ENCODE measurements around the gene ZNF292.
"Not testable (repeated sequence)": the region's sequence is repeated elsewhere in the genome, so short reads cannot be mapped to it uniquely, and the experiment has no call there.

Gene ZNF292

GRCh38 chr6:87261534-87261933 is 106.2 kb downstream of the ZNF292 start:
- in situ Hi-C loops (cut with MboI; ENCODE audit: low sequenced_read_pairs): no loop called here

- in situ Hi-C loops (cut with MboI; ENCODE audit: low sequenced_read_pairs): no loop called here
Measured at GRCh38 chr6:87264481-87264880, 109.1 kb downstream of the ZNF292 start.

GRCh38 chr6:87274660-87275274 is 119.4 kb downstream of the ZNF292 start:
- in situ Hi-C loops (cut with MboI; ENCODE audit: low sequenced_read_pairs): no loop called here

- in situ Hi-C loops (cut with MboI; ENCODE audit: low sequenced_read_pairs): no loop called here
Measured at GRCh38 chr6:87276624-87277023, 121.3 kb downstream of the ZNF292 start.

- in situ Hi-C loops (cut with MboI; ENCODE audit: low sequenced_read_pairs): no loop called here
Measured at GRCh38 chr6:87277123-87277522, 121.8 kb downstream of the ZNF292 start.

- in situ Hi-C loops (cut with MboI; ENCODE audit: low sequenced_read_pairs): no loop called here
Measured at GRCh38 chr6:87279196-87279595, 123.8 kb downstream of the ZNF292 start.

- in situ Hi-C loops (cut with MboI; ENCODE audit: low sequenced_read_pairs): no loop called here
Measured at GRCh38 chr6:87281426-87281825, 126.1 kb downstream of the ZNF292 start.

- in situ Hi-C loops (cut with MboI; ENCODE audit: low sequenced_read_pairs): no loop called here
Measured at GRCh38 chr6:87282743-87283142, 127.4 kb downstream of the ZNF292 start.

GRCh38 chr6:87283461-87283860 is 128.1 kb downstream of the ZNF292 start:
- in situ Hi-C loops (cut with MboI; ENCODE audit: low sequenced_read_pairs): no loop called here

- in situ Hi-C loops (cut with MboI; ENCODE audit: low sequenced_read_pairs): no loop called here
Measured at GRCh38 chr6:87287251-87287650, 131.9 kb downstream of the ZNF292 start.

GRCh38 chr6:87289571-87289970 is 134.2 kb downstream of the ZNF292 start:
- in situ Hi-C loops (cut with MboI; ENCODE audit: low sequenced_read_pairs): no loop called here

- in situ Hi-C loops (cut with MboI; ENCODE audit: low sequenced_read_pairs): no loop called here
Measured at GRCh38 chr6:87291883-87292282, 136.5 kb downstream of the ZNF292 start.

- in situ Hi-C loops (cut with MboI; ENCODE audit: low sequenced_read_pairs): no loop called here
Measured at GRCh38 chr6:87293526-87293925, 138.2 kb downstream of the ZNF292 start.

- in situ Hi-C loops (cut with MboI; ENCODE audit: low sequenced_read_pairs): no loop called here
Measured at GRCh38 chr6:87297119-87297518, 141.8 kb downstream of the ZNF292 start.

GRCh38 chr6:87301277-87301676 is 145.9 kb downstream of the ZNF292 start:
- in situ Hi-C loops (cut with MboI; ENCODE audit: low sequenced_read_pairs): not testable (repeated sequence)

GRCh38 chr6:87308970-87309369 is 153.6 kb downstream of the ZNF292 start:
- in situ Hi-C loops (cut with MboI; ENCODE audit: low sequenced_read_pairs): no loop called here

GRCh38 chr6:87312860-87313259 is 157.5 kb downstream of the ZNF292 start:
- in situ Hi-C loops (cut with MboI; ENCODE audit: low sequenced_read_pairs): no loop called here
